ENCODE measurements around the gene HINT3. TPM values are rescaled to one million over a fixed set of nuclear protein-coding genes. Genes with fewer than 3 reads are reported as not detected.
"Not testable (repeated sequence)": the region's sequence is repeated elsewhere in the genome, so short reads cannot be mapped to it uniquely, and the experiment has no call there.

The HINT3 gene
- total and polyA plus RNA-seq, 2 donors (not counting 3 experiments of a cell fraction or from before 2014, with no cell fraction given), result 1.8 to 8.4 TPM

DNA sequence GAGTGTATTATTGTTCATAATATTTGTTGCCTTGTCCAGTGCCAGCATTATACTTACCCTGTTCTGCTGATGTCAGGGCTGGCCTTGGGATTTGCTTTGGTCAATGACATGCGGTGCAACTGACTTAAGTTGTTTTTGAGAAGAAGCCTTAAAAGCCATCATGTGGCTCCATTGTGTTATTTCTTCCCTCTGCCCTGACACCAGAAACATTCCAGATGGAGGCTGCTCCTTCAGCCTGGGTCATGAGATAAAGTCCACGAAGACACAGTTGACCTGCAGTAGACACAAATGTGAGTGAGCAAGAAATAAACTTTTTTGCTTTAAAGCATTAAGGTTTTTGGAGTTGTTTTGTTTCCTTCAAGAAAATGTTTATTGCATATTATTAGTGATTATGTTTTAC is 7.5 kb upstream of the HINT3 start:
- H3K4me3 ChIP-seq (replicated peaks in 1 of 3; ENCODE audit: insufficient read depth in 1 of 3, low read depth in 1 of 3, low read length in 3 of 3), result no peak overlapping the region
- no peak overlapping the region for H2AFZ ChIP-seq (ENCODE audit: low read depth, low read length)
- FAIRE-seq, result no peak
- no peak for DNase-seq (ENCODE audit: low read depth, low spot score)
- peaks cover 36% of the 10 kb centered on the region for H3K4me1 ChIP-seq (ENCODE audit: control insufficient read depth, extremely low read depth, insufficient read depth, low read length)
- ChIA-PET POLR2A (no interaction called here), CTCF (interaction anchor here (1.3 to 7.0 kb wide), 4 partner anchors 8 to 161 kb away, joined by 3 to 86 read pairs (median 4); partner anchors contain the start of gene HINT3)
- H3K27me3 ChIP-seq (ENCODE audit: control insufficient read depth in 2 of 2, insufficient read depth in 2 of 2, low read length in 2 of 2), result no peaks in the 10 kb centered on the region
- no peaks in the 10 kb centered on the region for H3K9me3 ChIP-seq (replicated peaks; ENCODE audit: control insufficient read depth, insufficient read depth, low read length)
- no peak overlapping the region for H3K4me2 ChIP-seq (ENCODE audit: insufficient read depth, low read length)
- no peaks in the 10 kb centered on the region for H4K20me1 ChIP-seq (replicated peaks; ENCODE audit: control insufficient read depth, extremely low read depth, insufficient read depth, low read length)
- H3K79me2 ChIP-seq (ENCODE audit: control insufficient read depth, insufficient read depth, low read length), result no peaks in the 10 kb centered on the region
- no peak overlapping the region for H3K9ac ChIP-seq (replicated peaks; ENCODE audit: extremely low read depth, insufficient read depth, low read length)
- no peak overlapping the region for H3K27ac ChIP-seq (ENCODE audit: insufficient read depth, low read depth, low read length)
- no TSS peak for BruUV-seq (replicated peaks)
- intact Hi-C loops (cut with micrococcal nuclease), result no loop called here
- H3K36me3 ChIP-seq (ENCODE audit: control insufficient read depth in 2 of 2, extremely low read depth in 1 of 2, insufficient read depth in 2 of 2, low read length in 2 of 2), result no peaks in the 10 kb centered on the region
- dilution Hi-C loops (cut with MboI; ENCODE audit: extremely low pct_ligation_motif_present, low sequenced_read_pairs), result no loop called here
- no peaks in the 10 kb centered on the region for H3K9me1 ChIP-seq (replicated peaks; ENCODE audit: control insufficient read depth, extremely low read depth, insufficient read depth, low read length)
- no peak for TF ChIP-seq MYC (IDR thresholded peaks at IDR 0.05; ENCODE audit: low read depth, low read length)

DNA sequence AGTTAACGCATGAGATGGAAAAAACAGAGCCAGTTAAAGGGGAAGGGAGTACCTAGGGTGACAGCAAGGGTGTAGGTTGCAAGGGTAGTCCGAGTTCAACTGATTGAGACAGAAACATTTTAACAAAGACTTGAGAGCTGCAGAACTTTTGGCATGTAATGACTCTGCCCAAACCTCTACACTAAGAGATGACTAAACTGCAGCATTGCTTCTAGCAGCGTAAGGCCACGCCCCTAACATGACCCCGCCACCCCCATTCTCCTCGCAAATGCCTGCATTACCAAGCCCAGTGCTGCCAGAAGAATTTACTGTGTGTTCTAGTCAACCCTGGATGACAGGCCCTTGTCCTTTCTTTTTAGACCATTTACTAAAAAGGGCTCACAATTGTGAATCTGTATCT is 6.3 kb upstream of the HINT3 start:
- DNase-seq (ENCODE audit: low read depth, low spot score) (no peak), FAIRE-seq (no peak)
- H3K4me2 ChIP-seq (ENCODE audit: insufficient read depth, low read length), result no peak overlapping the region
- no peaks in the 10 kb centered on the region for H3K79me2 ChIP-seq (ENCODE audit: control insufficient read depth, insufficient read depth, low read length)
- no peaks in the 10 kb centered on the region for H3K27me3 ChIP-seq (ENCODE audit: control insufficient read depth in 2 of 2, insufficient read depth in 2 of 2, low read length in 2 of 2)
- H3K27ac ChIP-seq (ENCODE audit: insufficient read depth, low read depth, low read length), result no peak overlapping the region
- H2AFZ ChIP-seq (ENCODE audit: low read depth, low read length), result no peak overlapping the region
- no TSS peak for BruUV-seq (replicated peaks)
- no peaks in the 10 kb centered on the region for H3K9me3 ChIP-seq (replicated peaks; ENCODE audit: control insufficient read depth, insufficient read depth, low read length)
- H3K4me1 ChIP-seq (ENCODE audit: control insufficient read depth, extremely low read depth, insufficient read depth, low read length), result peaks cover 24% of the 10 kb centered on the region
- intact Hi-C loops (cut with micrococcal nuclease) (no loop called here), dilution Hi-C loops (cut with MboI; ENCODE audit: extremely low pct_ligation_motif_present, low sequenced_read_pairs) (no loop called here)
- H4K20me1 ChIP-seq (replicated peaks; ENCODE audit: control insufficient read depth, extremely low read depth, insufficient read depth, low read length), result no peaks in the 10 kb centered on the region
- H3K9me1 ChIP-seq (replicated peaks; ENCODE audit: control insufficient read depth, extremely low read depth, insufficient read depth, low read length), result no peaks in the 10 kb centered on the region
- ChIA-PET POLR2A (no interaction called here), CTCF (no interaction called here)
- no peak overlapping the region for H3K4me3 ChIP-seq (replicated peaks in 1 of 3; ENCODE audit: insufficient read depth in 1 of 3, low read depth in 1 of 3, low read length in 3 of 3)
- TF ChIP-seq, protein P1, sequence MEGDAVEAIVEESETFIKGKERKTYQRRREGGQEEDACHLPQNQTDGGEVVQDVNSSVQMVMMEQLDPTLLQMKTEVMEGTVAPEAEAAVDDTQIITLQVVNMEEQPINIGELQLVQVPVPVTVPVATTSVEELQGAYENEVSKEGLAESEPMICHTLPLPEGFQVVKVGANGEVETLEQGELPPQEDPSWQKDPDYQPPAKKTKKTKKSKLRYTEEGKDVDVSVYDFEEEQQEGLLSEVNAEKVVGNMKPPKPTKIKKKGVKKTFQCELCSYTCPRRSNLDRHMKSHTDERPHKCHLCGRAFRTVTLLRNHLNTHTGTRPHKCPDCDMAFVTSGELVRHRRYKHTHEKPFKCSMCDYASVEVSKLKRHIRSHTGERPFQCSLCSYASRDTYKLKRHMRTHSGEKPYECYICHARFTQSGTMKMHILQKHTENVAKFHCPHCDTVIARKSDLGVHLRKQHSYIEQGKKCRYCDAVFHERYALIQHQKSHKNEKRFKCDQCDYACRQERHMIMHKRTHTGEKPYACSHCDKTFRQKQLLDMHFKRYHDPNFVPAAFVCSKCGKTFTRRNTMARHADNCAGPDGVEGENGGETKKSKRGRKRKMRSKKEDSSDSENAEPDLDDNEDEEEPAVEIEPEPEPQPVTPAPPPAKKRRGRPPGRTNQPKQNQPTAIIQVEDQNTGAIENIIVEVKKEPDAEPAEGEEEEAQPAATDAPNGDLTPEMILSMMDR (IDR thresholded peaks at IDR 0.05; ENCODE audit: extremely low read depth in 1 of 2, insufficient read depth in 1 of 2, low read depth in 1 of 2, low read length in 2 of 2), result no peak
- TF ChIP-seq GATA2 (IDR thresholded peaks at IDR 0.05; ENCODE audit: insufficient read depth, insufficient read length, low read depth, low read length), result no peak
- TF ChIP-seq JUN (IDR thresholded peaks at IDR 0.05; ENCODE audit: borderline replicate concordance, insufficient read depth, insufficient read length, low read depth), result no peak
- no peak for TF ChIP-seq POLR2A (IDR thresholded peaks at IDR 0.05; ENCODE audit: low read depth, low read length)
- no peak for TF ChIP-seq FOS (IDR thresholded peaks at IDR 0.05; ENCODE audit: borderline replicate concordance, insufficient read depth, low read length)
- no peak for TF ChIP-seq EZH2 (IDR thresholded peaks at IDR 0.05; ENCODE audit: borderline replicate concordance, low read depth, low read length, severe bottlenecking)
- TF ChIP-seq POLR2AphosphoS5 (IDR thresholded peaks at IDR 0.05; ENCODE audit: insufficient read depth, low read depth, low read length), result no peak
- TF ChIP-seq, protein P2, sequence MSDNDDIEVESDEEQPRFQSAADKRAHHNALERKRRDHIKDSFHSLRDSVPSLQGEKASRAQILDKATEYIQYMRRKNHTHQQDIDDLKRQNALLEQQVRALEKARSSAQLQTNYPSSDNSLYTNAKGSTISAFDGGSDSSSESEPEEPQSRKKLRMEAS (IDR thresholded peaks at IDR 0.05; ENCODE audit: insufficient read depth, insufficient read length), result no peak
- TF ChIP-seq MYC (IDR thresholded peaks at IDR 0.05; ENCODE audit: low read depth, low read length), result no peak
- H3K36me3 ChIP-seq (ENCODE audit: control insufficient read depth in 2 of 2, extremely low read depth in 1 of 2, insufficient read depth in 2 of 2, low read length in 2 of 2), result no peaks in the 10 kb centered on the region
- H3K9ac ChIP-seq (replicated peaks; ENCODE audit: extremely low read depth, insufficient read depth, low read length), result no peak overlapping the region

DNA sequence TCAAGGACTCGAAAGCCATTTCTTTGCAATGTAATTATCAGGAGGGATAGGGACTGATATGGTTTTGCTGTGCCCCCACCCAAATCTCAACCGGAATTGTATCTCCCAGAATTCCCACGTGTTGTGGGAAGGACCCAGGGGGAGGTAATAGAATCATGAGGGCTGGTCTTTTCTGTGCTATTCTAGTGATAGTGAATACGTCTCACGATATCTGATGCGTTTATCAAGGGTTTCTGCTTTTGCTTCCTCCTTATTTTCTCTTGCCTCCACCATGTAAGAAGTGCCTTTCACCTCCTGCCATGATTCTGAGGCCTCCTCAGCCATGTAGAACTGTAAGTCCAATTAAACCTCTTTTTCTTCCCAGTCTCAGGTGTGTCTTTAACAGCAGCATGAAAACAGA is 5.9 kb upstream of the HINT3 start:
- H4K20me1 ChIP-seq (replicated peaks; ENCODE audit: control insufficient read depth, extremely low read depth, insufficient read depth, low read length); BruUV-seq (replicated peaks); H3K9me1 ChIP-seq (replicated peaks; ENCODE audit: control insufficient read depth, extremely low read depth, insufficient read depth, low read length); H3K27ac ChIP-seq (ENCODE audit: insufficient read depth, low read depth, low read length); FAIRE-seq; H3K36me3 ChIP-seq (ENCODE audit: control insufficient read depth in 2 of 2, extremely low read depth in 1 of 2, insufficient read depth in 2 of 2, low read length in 2 of 2); POLR2A ChIA-PET; dilution Hi-C loops (cut with MboI; ENCODE audit: extremely low pct_ligation_motif_present, low sequenced_read_pairs); H3K4me3 ChIP-seq (replicated peaks in 1 of 3; ENCODE audit: insufficient read depth in 1 of 3, low read depth in 1 of 3, low read length in 3 of 3); H3K4me2 ChIP-seq (ENCODE audit: insufficient read depth, low read length); intact Hi-C loops (cut with micrococcal nuclease); H2AFZ ChIP-seq (ENCODE audit: low read depth, low read length); DNase-seq (ENCODE audit: low read depth, low spot score); H3K9ac ChIP-seq (replicated peaks; ENCODE audit: extremely low read depth, insufficient read depth, low read length); H3K27me3 ChIP-seq (ENCODE audit: control insufficient read depth in 2 of 2, insufficient read depth in 2 of 2, low read length in 2 of 2); H3K79me2 ChIP-seq (ENCODE audit: control insufficient read depth, insufficient read depth, low read length); H3K9me3 ChIP-seq (replicated peaks; ENCODE audit: control insufficient read depth, insufficient read depth, low read length): not testable (repeated sequence)
- H3K4me1 ChIP-seq (ENCODE audit: control insufficient read depth, extremely low read depth, insufficient read depth, low read length), result peaks cover 20% of the 10 kb centered on the region
- CTCF ChIA-PET, result interaction anchor here (1.0 to 8.4 kb wide), 7 partner anchors 16 to 169 kb away, joined by 3 to 123 read pairs (median 6); partner anchors contain the start of gene NCOA7

Data from endothelial cell of umbilical vein (primary cell).